Measurements from ENCODE around the gene VASN. TPM values are rescaled to one million over a fixed set of nuclear protein-coding genes. Genes with fewer than 3 reads are reported as not detected.

Gene VASN
- total RNA-seq, 4 donors from 2014 or later = 31.0 to 58.1 (median 32.9) TPM

DNA sequence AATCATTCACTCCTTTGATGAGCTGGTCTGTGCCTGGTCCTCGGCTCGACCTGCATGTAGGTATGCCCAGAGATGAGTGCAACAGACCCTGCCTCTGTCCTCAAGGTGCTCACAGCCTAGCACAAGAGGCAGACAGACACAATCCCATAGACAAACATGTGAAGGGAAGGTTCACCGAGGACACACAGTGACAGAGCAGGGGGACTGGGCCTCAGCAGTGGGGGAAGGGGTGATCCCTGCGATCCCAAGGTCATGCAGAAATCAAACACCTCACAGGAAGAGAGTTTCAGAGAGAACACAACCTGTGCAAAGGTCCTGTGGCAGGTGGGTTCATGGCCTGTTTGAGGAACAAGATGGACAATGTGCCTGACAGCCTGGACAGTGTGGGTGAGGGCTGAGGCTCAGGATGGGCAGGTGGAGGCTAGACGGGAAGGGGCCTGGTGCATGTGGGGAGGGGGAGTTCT, 4.2 kb upstream of the VASN start:
- H3K27ac ChIP-seq = peak overlapping the region in 1 of 4 donors; percentile 4

DNA sequence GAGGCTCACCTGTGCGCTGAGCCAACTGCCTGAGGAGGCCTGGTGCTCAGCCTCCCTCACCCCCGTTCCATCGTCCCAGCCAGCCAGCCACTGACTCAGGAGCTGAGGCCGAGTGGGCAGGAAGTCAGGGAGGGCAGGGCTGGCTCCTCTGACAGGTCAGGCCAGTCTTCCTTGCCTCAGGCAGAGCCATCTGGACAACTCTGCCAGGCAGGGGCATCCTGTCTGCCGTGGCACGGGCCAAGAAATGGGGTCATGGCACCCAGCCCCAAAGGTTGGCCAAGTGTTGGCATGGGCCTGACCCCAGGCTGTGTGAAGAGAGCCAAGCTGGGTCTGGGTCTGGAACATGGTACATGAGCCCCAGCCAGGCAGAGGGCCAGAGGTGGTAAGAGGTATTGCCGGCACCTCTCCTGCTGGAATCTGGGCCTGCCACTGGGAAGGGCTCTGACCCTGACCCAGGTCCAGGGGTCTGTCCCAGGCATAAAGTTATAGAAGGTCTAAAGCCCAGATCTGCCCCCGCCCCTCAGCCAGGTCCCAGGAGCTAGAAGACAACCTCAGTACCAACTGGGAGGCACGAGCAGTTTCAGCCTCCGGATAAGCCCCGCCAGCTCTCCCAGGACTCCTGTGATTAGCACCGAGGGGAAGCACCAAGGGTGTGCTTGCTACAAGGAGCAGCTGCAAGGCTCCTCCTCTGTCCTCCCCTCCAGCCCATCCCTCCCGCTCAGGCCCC, 2.5 kb upstream of the VASN start:
- Histone ChIP-seq H3K27ac (peak overlapping the region; percentile 11 to 95 (median 88)), H3K4me1 (peaks cover 0 to 54% (median 42%) of the 10 kb centered on the region in 4 donors), H3K4me3 (no peak overlapping the region), H3K27me3 (no peaks in the 10 kb centered on the region), H3K9me3 (no peaks in the 10 kb centered on the region), H3K36me3 (peaks cover 0 to 11% (median 1%) of the 10 kb centered on the region in 3 donors)
- no peak for DNase-seq (ENCODE audit: low spot score in 2 of 2)
- 75 to 79% methylated on average over 10 to 13 of the region's 13 CpGs for WGBS, 2 donors
- TF ChIP-seq EP300 (IDR thresholded peaks at IDR 0.05) = no peak
- TF ChIP-seq, protein P1, sequence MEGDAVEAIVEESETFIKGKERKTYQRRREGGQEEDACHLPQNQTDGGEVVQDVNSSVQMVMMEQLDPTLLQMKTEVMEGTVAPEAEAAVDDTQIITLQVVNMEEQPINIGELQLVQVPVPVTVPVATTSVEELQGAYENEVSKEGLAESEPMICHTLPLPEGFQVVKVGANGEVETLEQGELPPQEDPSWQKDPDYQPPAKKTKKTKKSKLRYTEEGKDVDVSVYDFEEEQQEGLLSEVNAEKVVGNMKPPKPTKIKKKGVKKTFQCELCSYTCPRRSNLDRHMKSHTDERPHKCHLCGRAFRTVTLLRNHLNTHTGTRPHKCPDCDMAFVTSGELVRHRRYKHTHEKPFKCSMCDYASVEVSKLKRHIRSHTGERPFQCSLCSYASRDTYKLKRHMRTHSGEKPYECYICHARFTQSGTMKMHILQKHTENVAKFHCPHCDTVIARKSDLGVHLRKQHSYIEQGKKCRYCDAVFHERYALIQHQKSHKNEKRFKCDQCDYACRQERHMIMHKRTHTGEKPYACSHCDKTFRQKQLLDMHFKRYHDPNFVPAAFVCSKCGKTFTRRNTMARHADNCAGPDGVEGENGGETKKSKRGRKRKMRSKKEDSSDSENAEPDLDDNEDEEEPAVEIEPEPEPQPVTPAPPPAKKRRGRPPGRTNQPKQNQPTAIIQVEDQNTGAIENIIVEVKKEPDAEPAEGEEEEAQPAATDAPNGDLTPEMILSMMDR (IDR thresholded peaks at IDR 0.05) = no peak
- no peak for TF ChIP-seq POLR2A (IDR thresholded peaks at IDR 0.05)

More for the DNA sequence above, 4.2 kb upstream of the VASN start:
- Histone ChIP-seq H3K27me3 (no peaks in the 10 kb centered on the region), H3K36me3 (peaks cover 0 to 29% (median 6%) of the 10 kb centered on the region in 3 donors), H3K4me3 (no peak overlapping the region), H3K4me1 (peaks cover 0 to 37% (median 27%) of the 10 kb centered on the region in 4 donors), H3K9me3 (no peaks in the 10 kb centered on the region)
- no peak for DNase-seq (ENCODE audit: low spot score in 2 of 2)
- 91 to 98% methylated on average over 3 to 5 of the region's 5 CpGs for WGBS, 2 donors
- TF ChIP-seq, protein P1 (IDR thresholded peaks at IDR 0.05) = no peak
- TF ChIP-seq POLR2A (IDR thresholded peaks at IDR 0.05) (no peak), EP300 (IDR thresholded peaks at IDR 0.05) (no peak)

DNA sequence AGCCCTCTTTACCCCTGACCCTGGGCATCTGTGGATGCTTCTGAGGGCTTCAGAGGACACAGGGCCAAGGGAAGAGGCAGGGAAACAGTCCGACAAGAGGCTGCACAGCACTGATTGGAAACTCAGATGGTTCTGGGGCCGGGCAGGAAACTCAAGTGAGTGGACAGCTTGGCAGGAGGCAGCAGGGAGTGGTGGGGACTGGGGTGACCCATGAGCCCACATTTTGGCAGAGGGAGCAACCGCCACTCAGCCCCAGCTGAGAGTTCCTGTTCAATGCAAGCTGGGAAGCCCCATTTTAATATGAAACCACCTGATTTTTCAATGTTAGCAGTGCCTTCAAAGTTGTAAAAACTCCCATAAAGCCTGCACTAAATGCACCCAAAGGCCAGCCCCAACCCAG, 1.5 kb upstream of the VASN start:
- no peaks in the 10 kb centered on the region for H3K27me3 ChIP-seq
- TF ChIP-seq, protein P1 (IDR thresholded peaks at IDR 0.05) = no peak
- TF ChIP-seq EP300 (IDR thresholded peaks at IDR 0.05) = no peak
- TF ChIP-seq POLR2A (IDR thresholded peaks at IDR 0.05) = no peak
- no peak for DNase-seq (ENCODE audit: low spot score in 2 of 2)
- H3K9me3 ChIP-seq = no peaks in the 10 kb centered on the region
- H3K4me1 ChIP-seq = peaks cover 0 to 64% (median 52%) of the 10 kb centered on the region in 4 donors
- 76 to 78% methylated on average over 3 of the region's 3 CpGs for WGBS, 2 donors
- H3K36me3 ChIP-seq = peaks cover 0 to 1% (median 0%) of the 10 kb centered on the region in 3 donors
- H3K4me3 ChIP-seq = no peak overlapping the region
- H3K27ac ChIP-seq = peak overlapping the region; percentile 81 to 95 (median 89)

DNA sequence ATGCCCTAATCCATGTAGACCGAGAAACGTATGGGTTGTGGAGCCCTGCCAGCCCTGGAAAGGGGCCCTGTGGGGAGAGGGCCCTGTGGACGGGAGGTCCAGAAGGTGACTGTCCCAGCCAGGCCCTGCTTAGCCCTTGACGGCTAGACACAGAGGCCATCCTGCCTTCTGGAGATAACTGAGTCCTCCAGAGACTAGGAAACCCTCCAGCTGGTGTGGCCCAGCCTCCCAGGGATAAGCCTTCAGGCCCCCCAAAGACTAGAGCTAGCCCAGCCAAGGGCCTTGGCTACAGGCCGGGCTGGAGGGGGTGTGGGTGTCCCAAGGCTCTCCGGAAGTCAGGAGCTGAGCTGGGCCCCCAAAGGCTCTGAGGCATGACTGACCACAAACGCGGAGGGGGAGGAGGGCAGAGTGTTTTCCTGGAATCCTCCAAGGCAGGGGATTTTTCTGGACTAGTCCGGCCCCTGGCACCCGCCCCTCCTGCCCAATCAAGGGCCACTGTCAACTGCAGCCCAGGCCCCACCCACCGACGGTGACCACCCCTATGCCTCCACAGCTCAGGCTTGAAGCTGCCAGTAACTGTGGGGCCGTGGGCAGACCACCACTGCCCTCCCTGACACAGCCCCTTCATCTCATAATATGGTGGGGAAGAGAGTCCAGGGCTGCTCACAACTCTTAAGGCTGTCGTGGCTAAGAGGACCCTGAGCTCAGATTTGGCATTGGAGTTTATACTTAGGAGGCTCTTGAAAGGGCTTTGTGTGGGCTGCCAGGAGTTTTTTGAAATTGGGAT, 885 bp upstream of the VASN start:
- H3K27ac ChIP-seq = peak overlapping the region; percentile 81 to 95 (median 89)
- H3K36me3 ChIP-seq = no peaks in the 10 kb centered on the region
- H3K4me1 ChIP-seq = peaks cover 0 to 70% (median 58%) of the 10 kb centered on the region in 4 donors
- TF ChIP-seq, protein P1 (IDR thresholded peaks at IDR 0.05) = no peak
- TF ChIP-seq POLR2A (IDR thresholded peaks at IDR 0.05) (no peak), EP300 (IDR thresholded peaks at IDR 0.05) (peak in 1 of 2 donors; percentile 77)
- H3K4me3 ChIP-seq = peak overlapping the region in 3 of 4 donors; percentile 55 to 81 (median 64)
- H3K27me3 ChIP-seq = no peaks in the 10 kb centered on the region
- no peaks in the 10 kb centered on the region for H3K9me3 ChIP-seq
- 8 to 30% methylated on average over 2 to 14 of the region's 14 CpGs for WGBS, 2 donors
- DNase-seq (ENCODE audit: low spot score in 2 of 2) = peak; percentile 70 to 71
